Right atrium auricular region (tissue), 2 donors: ENCODE data around the gene CDK5RAP1. TPM values are rescaled to one million over a fixed set of nuclear protein-coding genes. Genes with fewer than 3 reads are reported as not detected.
"Not testable (repeated sequence)": the region's sequence is repeated elsewhere in the genome, so short reads cannot be mapped to it uniquely, and the experiment has no call there.

Experiments used
- DNase-seq: peaks from one replicate; pipeline ENCODE4 v3.0.0-alpha.2; 2019; ENCODE audit warnings: low spot score
- H3K27ac ChIP-seq, 2 donors: fragments of 200-600 bp; sonication (generic); 1 replicate in 1 of 2; 2 replicates in 1 of 2; pipeline ENCODE4 v1.5.1; 2016 to 2019
- H3K27me3 ChIP-seq, 2 donors: fragments of 200-600 bp; sonication (generic); one replicate each; pipeline versions ENCODE4 v1.5.1 to v1.6.0; 2017 to 2019
- H3K36me3 ChIP-seq: fragments of 200-600 bp; sonication (generic); one replicate; pipeline ENCODE4 v1.5.1; 2016
- H3K4me1 ChIP-seq, 2 donors: fragments of 200-600 bp; sonication (generic); one replicate each; pipeline versions ENCODE4 v1.5.1 to v1.6.0; 2017 to 2019
- H3K4me3 ChIP-seq, 2 donors: fragments of 200-600 bp; sonication (generic); 1 replicate in 1 of 2; 2 replicates in 1 of 2; pipeline ENCODE4 v1.5.1; 2017 to 2019; ENCODE audit warnings: mild to moderate bottlenecking in 1 of 2, moderate library complexity in 1 of 2
- H3K9me3 ChIP-seq, 2 donors: fragments of 200-600 bp; sonication (generic); one replicate each; pipeline ENCODE4 v1.5.1; 2019
- total RNA-seq, 2 donors: library from RNA; depleted of rRNA; stranded (reverse); fragments of >200 nt; gene quantifications; one replicate each; pipeline ENCODE4 v1.1.0, GENCODE V29; 2016
- TF ChIP-seq, protein P1 (sequence below), 2 donors: fragments of 200-600 bp; sonication (generic); IDR thresholded peaks; one replicate each; pipeline ENCODE4 v1.5.1; 2019; ENCODE audit warnings: antibody characterized with exemption in 2 of 2

The CDK5RAP1 gene
- total RNA-seq, 2 donors from 2014 or later = 13.9 to 22.8 TPM

DNA sequence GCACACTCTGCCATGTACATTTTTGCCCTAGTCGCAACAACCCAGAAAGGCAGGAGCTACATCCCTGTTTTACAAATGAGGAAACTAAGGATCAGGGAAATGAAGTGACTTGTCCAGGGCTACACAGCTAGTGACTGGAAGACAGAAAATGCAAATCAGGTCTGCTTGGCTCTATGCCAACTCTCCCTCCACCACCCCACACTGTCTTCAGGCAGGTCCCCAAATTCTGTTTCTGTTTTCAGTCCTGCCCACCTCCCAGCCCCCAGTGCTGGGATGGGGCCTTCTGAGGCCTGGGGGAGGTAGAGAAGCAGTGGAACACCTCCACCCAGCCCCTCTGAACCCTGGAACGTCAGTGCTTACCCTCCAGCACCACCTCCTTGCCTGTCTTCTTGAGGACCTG is 37.2 kb upstream of the CDK5RAP1 start:
- Histone ChIP-seq H3K36me3 (peaks cover 5% of the 10 kb centered on the region), H3K9me3 (no peaks in the 10 kb centered on the region), H3K27ac (peak overlapping the region; percentile 86 to 93), H3K27me3 (no peaks in the 10 kb centered on the region), H3K4me3 (no peak overlapping the region), H3K4me1 (peaks cover 0 to 46% of the 10 kb centered on the region in 2 donors)
- TF ChIP-seq, protein P1, sequence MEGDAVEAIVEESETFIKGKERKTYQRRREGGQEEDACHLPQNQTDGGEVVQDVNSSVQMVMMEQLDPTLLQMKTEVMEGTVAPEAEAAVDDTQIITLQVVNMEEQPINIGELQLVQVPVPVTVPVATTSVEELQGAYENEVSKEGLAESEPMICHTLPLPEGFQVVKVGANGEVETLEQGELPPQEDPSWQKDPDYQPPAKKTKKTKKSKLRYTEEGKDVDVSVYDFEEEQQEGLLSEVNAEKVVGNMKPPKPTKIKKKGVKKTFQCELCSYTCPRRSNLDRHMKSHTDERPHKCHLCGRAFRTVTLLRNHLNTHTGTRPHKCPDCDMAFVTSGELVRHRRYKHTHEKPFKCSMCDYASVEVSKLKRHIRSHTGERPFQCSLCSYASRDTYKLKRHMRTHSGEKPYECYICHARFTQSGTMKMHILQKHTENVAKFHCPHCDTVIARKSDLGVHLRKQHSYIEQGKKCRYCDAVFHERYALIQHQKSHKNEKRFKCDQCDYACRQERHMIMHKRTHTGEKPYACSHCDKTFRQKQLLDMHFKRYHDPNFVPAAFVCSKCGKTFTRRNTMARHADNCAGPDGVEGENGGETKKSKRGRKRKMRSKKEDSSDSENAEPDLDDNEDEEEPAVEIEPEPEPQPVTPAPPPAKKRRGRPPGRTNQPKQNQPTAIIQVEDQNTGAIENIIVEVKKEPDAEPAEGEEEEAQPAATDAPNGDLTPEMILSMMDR (IDR thresholded peaks at IDR 0.05) = no peak
- DNase-seq = no peak

DNA sequence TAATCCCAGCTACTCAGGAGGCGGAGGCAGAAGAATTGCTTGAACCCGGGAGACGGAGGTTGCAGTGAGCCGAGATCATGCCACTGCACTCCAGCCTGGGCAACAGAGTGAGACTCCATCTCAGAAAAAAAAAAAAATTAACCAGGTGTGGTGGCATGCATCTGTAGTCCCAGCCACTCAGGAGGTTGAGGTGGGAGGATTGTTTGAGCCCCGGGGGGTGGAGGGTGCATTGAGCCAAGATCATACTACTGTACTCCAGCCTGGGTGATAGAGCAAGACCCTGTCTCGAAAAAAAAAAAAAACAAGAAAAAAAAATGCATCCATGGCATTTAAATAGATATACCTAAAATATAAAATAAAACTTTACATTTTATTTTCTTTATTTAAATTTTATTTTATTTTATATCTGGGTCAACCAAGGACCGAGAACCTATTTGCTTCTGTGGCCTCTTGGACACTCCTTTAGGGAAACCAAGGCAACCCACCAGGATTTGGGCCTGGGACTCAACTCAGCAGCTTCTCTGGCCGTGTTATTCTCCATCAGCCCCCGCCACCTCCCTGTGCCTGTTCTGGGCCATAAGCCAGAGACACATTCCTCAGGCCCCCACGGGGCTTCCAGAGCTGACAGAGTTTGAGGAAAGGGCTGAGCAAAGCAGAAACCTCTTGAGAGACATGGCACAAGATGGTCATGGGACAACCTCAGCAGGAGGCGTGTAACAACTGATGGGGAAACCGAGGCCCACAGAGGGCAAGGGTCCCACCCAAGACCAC is 36.0 kb upstream of the CDK5RAP1 start:
- Histone ChIP-seq H3K36me3 (peaks cover 5% of the 10 kb centered on the region), H3K4me1 (peaks cover 0 to 57% of the 10 kb centered on the region in 2 donors), H3K4me3 (no peak overlapping the region), H3K9me3 (no peaks in the 10 kb centered on the region), H3K27ac (peak overlapping the region; percentile 86 to 93), H3K27me3 (no peaks in the 10 kb centered on the region)
- peak; percentile 79 for DNase-seq
- TF ChIP-seq, protein P1 (IDR thresholded peaks at IDR 0.05) = no peak

DNA sequence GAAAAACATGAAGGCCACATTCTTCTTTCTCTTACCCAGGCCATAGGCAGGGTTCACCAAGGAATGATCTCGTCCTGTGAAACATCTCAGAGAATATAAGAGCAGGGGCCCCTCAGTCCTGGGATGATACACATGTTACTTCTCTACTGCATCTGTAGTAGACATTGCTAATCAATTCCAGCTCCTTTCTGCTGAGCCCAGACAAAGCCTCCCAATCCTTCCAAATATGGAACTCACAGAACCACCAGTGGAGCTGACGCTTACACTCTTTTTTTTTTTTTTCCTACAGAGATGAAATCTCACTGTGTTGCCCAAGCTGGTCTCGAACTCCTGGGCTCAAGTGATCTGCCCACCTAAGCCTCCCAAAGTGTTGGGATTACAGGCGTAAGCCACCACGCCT is 33.1 kb upstream of the CDK5RAP1 start:
- TF ChIP-seq, protein P1 (IDR thresholded peaks at IDR 0.05) = no peak
- H3K27me3 ChIP-seq = no peaks in the 10 kb centered on the region
- peaks cover 0 to 54% of the 10 kb centered on the region in 2 donors for H3K4me1 ChIP-seq
- no peak for DNase-seq
- H3K36me3 ChIP-seq = peaks cover 5% of the 10 kb centered on the region
- peak overlapping the region; percentile 86 to 93 for H3K27ac ChIP-seq
- no peaks in the 10 kb centered on the region for H3K9me3 ChIP-seq
- H3K4me3 ChIP-seq = no peak overlapping the region

DNA sequence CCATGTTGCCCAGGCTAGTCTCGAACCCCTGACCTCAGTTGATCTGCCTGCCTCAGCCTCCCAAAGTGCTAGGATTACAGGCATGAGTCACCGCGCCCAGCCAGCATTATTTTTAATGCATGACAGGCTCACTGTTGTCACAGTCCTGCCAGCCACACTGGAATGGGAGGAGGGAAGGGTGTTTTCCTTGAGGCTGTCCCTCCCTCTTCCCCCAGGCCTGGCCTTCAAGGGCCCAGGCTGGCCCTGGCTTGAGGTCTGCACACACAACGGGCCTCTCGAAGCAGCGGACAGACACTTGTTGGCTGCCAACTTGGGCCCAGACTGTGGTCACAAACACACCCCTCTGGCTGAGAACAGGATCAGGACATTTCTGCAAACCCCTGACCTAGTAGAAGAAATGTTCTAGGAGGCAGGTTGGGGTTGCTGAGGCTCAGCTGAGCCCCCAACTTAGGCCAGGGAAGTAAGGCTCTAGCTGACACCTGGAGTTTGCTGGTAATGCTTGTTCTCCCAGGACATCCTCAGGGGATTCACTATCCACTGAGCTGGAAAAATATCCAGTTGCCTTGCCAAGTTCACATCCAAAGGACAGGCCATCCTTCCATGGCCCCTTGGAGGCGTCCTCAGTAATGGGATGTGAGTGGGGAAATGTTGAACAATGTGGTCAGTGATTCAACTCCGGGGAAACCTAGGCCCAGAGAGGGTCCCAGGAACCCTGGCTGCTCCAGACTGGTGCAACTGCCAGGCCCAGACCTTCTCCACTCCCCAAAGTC is 32.3 kb upstream of the CDK5RAP1 start:
- peaks cover 5% of the 10 kb centered on the region for H3K36me3 ChIP-seq
- no peak overlapping the region for H3K4me3 ChIP-seq
- no peaks in the 10 kb centered on the region for H3K9me3 ChIP-seq
- DNase-seq = peak; percentile 91
- no peaks in the 10 kb centered on the region for H3K27me3 ChIP-seq
- TF ChIP-seq, protein P1 (IDR thresholded peaks at IDR 0.05) = no peak
- peak overlapping the region; percentile 86 to 93 for H3K27ac ChIP-seq
- peaks cover 0 to 47% of the 10 kb centered on the region in 2 donors for H3K4me1 ChIP-seq

DNA sequence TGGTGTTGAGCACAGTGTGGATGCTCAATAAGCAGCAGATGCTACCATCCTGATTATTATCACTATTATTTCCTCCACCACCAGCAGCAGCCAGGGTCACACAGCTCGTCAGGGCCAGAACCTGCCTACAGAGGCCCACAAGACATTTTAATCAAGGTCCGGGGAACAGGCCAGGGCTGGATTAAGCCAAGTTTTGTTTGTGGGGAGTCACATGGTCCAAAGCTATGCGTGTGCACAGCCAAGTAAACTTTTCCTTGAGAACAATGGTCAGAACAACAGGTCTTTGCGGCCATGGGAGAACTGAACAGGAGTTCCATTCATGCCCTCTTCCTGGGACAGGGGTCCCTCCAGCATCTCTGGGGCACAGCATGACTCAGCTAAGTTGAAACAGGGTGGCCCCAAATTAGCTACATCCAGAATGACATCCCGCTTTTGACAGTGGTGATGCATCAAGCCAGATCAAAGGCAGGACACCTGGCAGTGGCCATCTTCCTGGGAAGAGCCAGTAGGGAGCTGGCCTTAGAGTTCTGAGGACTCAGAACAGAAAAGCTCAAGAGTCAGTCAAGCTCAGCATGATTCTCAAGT is 30.6 kb upstream of the CDK5RAP1 start:
- Histone ChIP-seq H3K9me3 (no peaks in the 10 kb centered on the region), H3K4me3 (no peak overlapping the region), H3K36me3 (peaks cover 5% of the 10 kb centered on the region), H3K4me1 (peaks cover 0 to 41% of the 10 kb centered on the region in 2 donors), H3K27ac (peak overlapping the region; percentile 86 to 93), H3K27me3 (no peaks in the 10 kb centered on the region)
- DNase-seq = no peak
- TF ChIP-seq, protein P1 (IDR thresholded peaks at IDR 0.05) = no peak

DNA sequence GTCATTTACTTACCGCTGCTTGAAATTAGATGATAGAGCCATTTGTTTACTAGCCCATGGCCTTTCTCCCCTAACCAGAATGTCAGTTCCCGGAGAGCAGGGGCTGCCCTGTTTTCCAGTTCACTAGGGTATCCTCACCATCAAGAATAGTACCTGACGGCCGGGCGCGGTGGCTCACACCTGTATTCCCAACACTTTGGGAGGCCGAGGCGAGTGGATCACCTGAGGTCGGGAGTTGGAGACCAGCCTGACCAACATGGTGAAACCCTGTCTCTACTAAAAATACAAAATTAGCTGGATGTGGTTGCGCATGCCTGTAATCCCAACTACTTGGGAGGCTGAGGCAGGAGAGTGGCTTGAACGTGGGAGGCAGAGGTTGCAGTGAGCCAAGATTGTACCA is 22.6 kb upstream of the CDK5RAP1 start:
- not testable (repeated sequence) for H3K4me3 ChIP-seq, H3K27me3 ChIP-seq, DNase-seq, H3K36me3 ChIP-seq, H3K9me3 ChIP-seq
- Histone ChIP-seq H3K4me1 (peaks cover 0 to 68% of the 10 kb centered on the region in 2 donors), H3K27ac (peak overlapping the region; percentile 88 to 92)
